IMR-90 (cell line): ENCODE measurements around the gene IL17B. TPM values are rescaled to one million over a fixed set of nuclear protein-coding genes. Genes with fewer than 3 reads are reported as not detected.

Source experiments
- ATAC-seq: fragments of 200-7000 bp; cut with Tn5 transposase; 2 replicates; pipeline ENCODE4 v1.9.1; 2020; ENCODE audit warnings: low read depth, mild to moderate bottlenecking, moderate library complexity
- BruUV-seq: library from RNA; stranded (reverse); fragments of 400-500 nt; replicated peaks from 2 replicates; lab custom pipeline; 2021; lab: Mats Ljungman, UMichigan
- CTCF ChIA-PET: fragments of 300-600 bp; formaldehyde crosslinking; extraction: SDS; loops from one replicate; lab custom pipeline; 2021; ENCODE audit warnings: antibody characterized with exemption; lab: Yijun Ruan, JAX
- POLR2A ChIA-PET: fragments of 300-600 bp; sonication (Branson Sonifier 250); formaldehyde crosslinking; loops from one replicate; lab custom pipeline; 2022; ENCODE audit warnings: antibody characterized with exemption; ENCODE audit not compliant: unreplicated experiment; lab: Charles Lee
- DNase-seq: peaks from one replicate; pipeline ENCODE4 v3.0.0; 2013
- H2AFZ ChIP-seq: replicated peaks from 2 replicates; pipeline ENCODE3; 2013; ENCODE audit warnings: low read length, mild to moderate bottlenecking; ENCODE audit not compliant: poor library complexity
- H2AK5ac ChIP-seq: 2 replicates; pipeline ENCODE4 v1.6.1; 2013; ENCODE audit warnings: low read depth, low read length, inconsistent platforms
- H2AK9ac ChIP-seq: replicated peaks from 2 replicates; pipeline ENCODE3; 2013; ENCODE audit warnings: mild to moderate bottlenecking, low read depth, low read length, moderate library complexity; ENCODE audit not compliant: poor library complexity
- H2BK120ac ChIP-seq: 2 replicates; pipeline ENCODE4 v1.6.1; 2013; ENCODE audit warnings: low read depth, low read length, inconsistent platforms
- H2BK15ac ChIP-seq: 3 replicates; pipeline ENCODE4 v1.6.1; 2013; ENCODE audit warnings: low read depth, low read length, inconsistent platforms
- H2BK20ac ChIP-seq: 2 replicates; pipeline ENCODE4 v1.6.1; 2013; ENCODE audit warnings: low read depth, mild to moderate bottlenecking, inconsistent platforms, low read length, moderate library complexity
- H2BK5ac ChIP-seq: 2 replicates; pipeline ENCODE4 v1.6.1; 2013; ENCODE audit warnings: mild to moderate bottlenecking, low read depth, low read length, inconsistent platforms; ENCODE audit not compliant: poor library complexity, severe bottlenecking
- H3K14ac ChIP-seq: replicated peaks from 2 replicates; pipeline ENCODE4 v1.6.1; 2013; ENCODE audit warnings: low read depth, low read length, inconsistent platforms
- H3K18ac ChIP-seq: 2 replicates; pipeline ENCODE4 v1.6.1; 2013; ENCODE audit warnings: low read depth, low read length, control low read depth
- H3K23ac ChIP-seq: 2 replicates; pipeline ENCODE4 v1.6.1; 2013; ENCODE audit warnings: low read depth, low read length, inconsistent platforms
- H3K27ac ChIP-seq: 2 replicates; pipeline ENCODE4 v1.5.1; 2013; ENCODE audit warnings: mild to moderate bottlenecking, control low read depth, low read length; ENCODE audit not compliant: insufficient read depth
- H3K27me3 ChIP-seq: 2 replicates; pipeline ENCODE4 v1.6.1; 2013; ENCODE audit warnings: low read length; ENCODE audit not compliant: control insufficient read depth, insufficient read depth
- H3K36me3 ChIP-seq: 2 replicates; pipeline ENCODE4 v1.6.1; 2013; ENCODE audit warnings: low read length, mixed read lengths; ENCODE audit not compliant: control insufficient read depth, insufficient read depth
- H3K4ac ChIP-seq: 2 replicates; pipeline ENCODE4 v1.6.1; 2013; ENCODE audit warnings: low read depth, low read length, inconsistent platforms
- H3K4me1 ChIP-seq: 2 replicates; pipeline ENCODE4 v1.6.1; 2013; ENCODE audit warnings: low read length, mixed read lengths; ENCODE audit not compliant: control insufficient read depth, insufficient read depth
- H3K4me2 ChIP-seq: 2 replicates; pipeline ENCODE4 v1.6.1; 2013; ENCODE audit warnings: low read depth, mild to moderate bottlenecking, control low read depth, low read length, moderate library complexity
- H3K4me3 ChIP-seq: 2 replicates; pipeline ENCODE4 v1.5.1; 2013; ENCODE audit warnings: low read depth, mild to moderate bottlenecking, control low read depth, low read length, moderate library complexity; ENCODE audit not compliant: insufficient read depth
- H3K56ac ChIP-seq: 2 replicates; pipeline ENCODE4 v1.6.1; 2013; ENCODE audit warnings: low read length, inconsistent platforms; ENCODE audit not compliant: insufficient read depth; ENCODE audit errors: extremely low read depth
- H3K79me1 ChIP-seq, 2 experiments: 2 replicates each; pipeline ENCODE4 v1.6.1; 2013; ENCODE audit warnings: low read length in 2 of 2, inconsistent platforms in 1 of 2, low read depth in 1 of 2
- H3K9ac ChIP-seq: 2 replicates; pipeline ENCODE4 v1.6.1; 2013; ENCODE audit warnings: low read depth, low read length, control low read depth
- H3K9me1 ChIP-seq: 2 replicates; pipeline ENCODE4 v1.6.1; 2013; ENCODE audit warnings: low read length, inconsistent platforms; ENCODE audit not compliant: insufficient read depth
- H3K9me3 ChIP-seq: 2 replicates; pipeline ENCODE4 v1.6.1; 2013; ENCODE audit warnings: low read length; ENCODE audit not compliant: control insufficient read depth, insufficient read depth
- H4K20me1 ChIP-seq: 2 replicates; pipeline ENCODE4 v1.6.1; 2013; ENCODE audit warnings: low read length, inconsistent platforms; ENCODE audit not compliant: insufficient read depth
- H4K5ac ChIP-seq: 2 replicates; pipeline ENCODE4 v1.6.1; 2013; ENCODE audit warnings: mild to moderate bottlenecking, low read depth, low read length, control low read depth
- H4K8ac ChIP-seq, 2 experiments: 2 replicates each; pipeline ENCODE4 v1.6.1; 2013; ENCODE audit warnings: low read depth in 2 of 2, low read length in 2 of 2, control low read depth in 1 of 2, inconsistent platforms in 1 of 2
- H4K91ac ChIP-seq: 2 replicates; pipeline ENCODE4 v1.6.1; 2013; ENCODE audit warnings: low read depth, low read length, inconsistent platforms; ENCODE audit not compliant: insufficient read depth
- BHLHE40 ChIP-seq: fragments of 150-350 bp; IDR thresholded peaks from 2 replicates; pipeline ENCODE4 v1.6.1; 2016; ENCODE audit warnings: mild to moderate bottlenecking, low read depth, low read length
- CHD1 ChIP-seq: IDR thresholded peaks from 2 replicates; pipeline ENCODE4 v1.6.1; 2012; ENCODE audit warnings: low read depth, low read length, improper control_type of control experiment
- FOS ChIP-seq: fragments of 150-350 bp; IDR thresholded peaks from 2 replicates; pipeline ENCODE4 v1.6.1; 2016; ENCODE audit warnings: low read depth, low read length
- MAZ ChIP-seq: IDR thresholded peaks from 2 replicates; pipeline ENCODE4 v1.6.1; 2012; ENCODE audit warnings: low read depth, mild to moderate bottlenecking, low read length, improper control_type of control experiment, moderate library complexity, borderline replicate concordance
- POLR2A ChIP-seq: IDR thresholded peaks from 2 replicates; pipeline ENCODE4 v1.6.1; 2012; ENCODE audit warnings: mild to moderate bottlenecking, low read depth, low read length
- SMC3 ChIP-seq: fragments of 150-350 bp; IDR thresholded peaks from 2 replicates; pipeline ENCODE4 v1.6.1; 2016; ENCODE audit warnings: low read depth, mild to moderate bottlenecking, antibody characterized with exemption, low read length, moderate library complexity
- USF2 ChIP-seq: fragments of 150-350 bp; IDR thresholded peaks from 2 replicates; pipeline ENCODE4 v1.6.1; 2017; ENCODE audit warnings: mild to moderate bottlenecking, antibody characterized with exemption, low read length, low read depth
- WGBS, 2 experiments: methylation state at CpG; one replicate each; pipeline versions ENCODE4 v1.1.5 to v1.1.7; 2013; ENCODE audit warnings: missing lambda C conversion rate in 2 of 2; ENCODE audit not compliant: insufficient read length in 1 of 2; ENCODE audit errors: extremely low coverage in 2 of 2; 5-methylcytosine and 5-hydroxymethylcytosine counted together
- dilution Hi-C: fragments of 300-500 bp; cut with HindIII; formaldehyde crosslinking; loops from one replicate; pipeline ENCODE4 v1.14.3; 2018; ENCODE audit warnings: low sequenced_read_pairs; ENCODE audit not compliant: unreplicated experiment
- in situ Hi-C: fragments of 300-500 bp; cut with MboI; formaldehyde crosslinking; loops from 3 replicates; pipeline ENCODE4 v1.14.3; 2019; ENCODE audit warnings: low sequenced_read_pairs, inconsistent platforms, mixed read lengths
- intact Hi-C: fragments of 100-400 bp; cut with micrococcal nuclease; formaldehyde crosslinking; loops from 2 replicates; pipeline ENCODE4 v1.10.0; 2022
- polyA plus RNA-seq, 3 experiments: library from polyadenylated mRNA; depleted of rRNA; stranded (reverse); fragments of >200 nt; gene quantifications; 2 replicates each; pipeline ENCODE4 v1.2.3, GENCODE V29; 2012; ENCODE audit warnings: low replicate concordance in 1 of 3
- total RNA-seq: library from RNA; depleted of rRNA; stranded (reverse); fragments of >200 nt; gene quantifications from 2 replicates; pipeline ENCODE4 v1.2.3, GENCODE V29; 2012
- TF ChIP-seq, protein P1 (sequence below): fragments of 150-350 bp; IDR thresholded peaks from 2 replicates; pipeline ENCODE4 v1.6.1; 2016; ENCODE audit warnings: low read depth, mild to moderate bottlenecking, low read length, moderate library complexity, borderline replicate concordance

The IL17B gene
- total and polyA plus RNA-seq, 2 of the 4 experiments (the other 2 are of a cell fraction), result 0.31 TPM; not detected in 1

GRCh38 chr5:149333711-149334443 lies 45.2 kb downstream of the IL17B start:
- no peaks in the 10 kb centered on the region for H3K27me3 ChIP-seq
- H3K9me3 ChIP-seq, result no peaks in the 10 kb centered on the region
- no CpG with 5 or more reads among the region's 2 CpGs for WGBS, 2 experiments
- peak; percentile 89 for ATAC-seq
- H3K9ac ChIP-seq, result no peak overlapping the region
- CTCF ChIA-PET, result interaction anchor here (0.6 to 1.6 kb wide), 6 partner anchors 12 to 205 kb away, joined by 3 to 5 read pairs (median 3); no protein-coding TSS in a partner anchor
- peaks cover 9% of the 10 kb centered on the region for H3K9me1 ChIP-seq
- no peak overlapping the region; the same call in 2 of the 3 replicates for H2BK15ac ChIP-seq
- H3K4ac ChIP-seq, result peak overlapping the region; percentile 73
- in situ Hi-C loops (no loop called here), dilution Hi-C loops (no loop called here), intact Hi-C loops (no loop called here)
- peak overlapping the region; percentile 57; the same call in 1 of the 2 replicates for H4K91ac ChIP-seq
- peak overlapping the region; percentile 39 for H3K23ac ChIP-seq
- H4K20me1 ChIP-seq, result no peaks in the 10 kb centered on the region
- H3K4me3 ChIP-seq, result no peak overlapping the region
- peak overlapping the region; percentile 33; the same call in 1 of the 2 replicates for H3K56ac ChIP-seq
- no peaks in the 10 kb centered on the region for H3K79me1 ChIP-seq
- peak overlapping the region; percentile 38 for H3K14ac ChIP-seq
- no peak for TF ChIP-seq POLR2A
- TF ChIP-seq CHD1, result no peak
- no peak for TF ChIP-seq SMC3
- TF ChIP-seq BHLHE40, result no peak
- TF ChIP-seq MAZ, result no peak
- TF ChIP-seq FOS, result no peak
- TF ChIP-seq USF2, result no peak
- TF ChIP-seq, protein P1, sequence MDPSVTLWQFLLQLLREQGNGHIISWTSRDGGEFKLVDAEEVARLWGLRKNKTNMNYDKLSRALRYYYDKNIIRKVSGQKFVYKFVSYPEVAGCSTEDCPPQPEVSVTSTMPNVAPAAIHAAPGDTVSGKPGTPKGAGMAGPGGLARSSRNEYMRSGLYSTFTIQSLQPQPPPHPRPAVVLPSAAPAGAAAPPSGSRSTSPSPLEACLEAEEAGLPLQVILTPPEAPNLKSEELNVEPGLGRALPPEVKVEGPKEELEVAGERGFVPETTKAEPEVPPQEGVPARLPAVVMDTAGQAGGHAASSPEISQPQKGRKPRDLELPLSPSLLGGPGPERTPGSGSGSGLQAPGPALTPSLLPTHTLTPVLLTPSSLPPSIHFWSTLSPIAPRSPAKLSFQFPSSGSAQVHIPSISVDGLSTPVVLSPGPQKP, result no peak
- H3K4me1 ChIP-seq, result peaks cover 6% of the 10 kb centered on the region
- POLR2A ChIA-PET, result interaction anchor here (1.3 kb wide), 1 partner anchor 13 kb away, joined by 3 read pairs; no protein-coding TSS in a partner anchor
- peak overlapping the region; percentile 38 for H2BK120ac ChIP-seq
- H3K18ac ChIP-seq, result peak overlapping the region; percentile 38; the same call in 1 of the 2 replicates
- DNase-seq, result peak; percentile 56
- H3K36me3 ChIP-seq, result no peaks in the 10 kb centered on the region
- no peak overlapping the region for H3K4me2 ChIP-seq
- BruUV-seq, result no TSS peak
- H2AK9ac ChIP-seq, result peak overlapping the region; percentile 17
- peak overlapping the region; percentile 6; the same call in 1 of the 2 replicates for H3K27ac ChIP-seq
- peak overlapping the region; percentile 74; the same call in 1 of the 2 replicates for H2AK5ac ChIP-seq
- peak overlapping the region in 1 of 2 experiments; percentile 32; a peak in 1 of 4 replicates for H4K8ac ChIP-seq
- H4K5ac ChIP-seq, result no peak overlapping the region
- H2BK20ac ChIP-seq, result peak overlapping the region; percentile 72
- H2BK5ac ChIP-seq, result peak overlapping the region; percentile 71
- H2AFZ ChIP-seq, result peak overlapping the region; percentile 47
